ENCODE data around the gene SFXN1.
A peak's percentile ranks its signal among the peaks of the same experiment; 100 is the strongest.
"Not testable (repeated sequence)": the region's sequence is repeated elsewhere in the genome, so short reads cannot be mapped to it uniquely, and the experiment has no call there.

Gene SFXN1

DNA sequence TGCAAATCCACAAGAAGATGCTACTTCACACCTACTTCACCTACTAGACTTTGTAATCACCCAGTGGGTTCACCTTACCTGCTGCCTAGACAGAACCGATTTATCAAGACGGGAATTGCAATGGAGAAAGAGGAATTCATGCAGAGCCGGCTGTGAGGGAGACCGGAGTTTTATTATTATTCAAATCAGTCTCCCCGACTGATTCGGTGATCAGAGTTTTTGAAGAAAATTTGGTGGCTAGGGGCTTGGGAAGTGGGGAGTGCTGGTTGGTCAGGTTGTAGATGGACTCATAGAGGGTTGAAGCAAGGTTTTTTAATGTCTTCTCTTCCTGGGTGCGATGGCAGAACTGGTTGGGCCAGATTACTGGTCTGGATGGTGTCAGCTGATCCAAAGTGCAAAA is 23.4 kb downstream of the SFXN1 start:
- no peak for DNase-seq

DNA sequence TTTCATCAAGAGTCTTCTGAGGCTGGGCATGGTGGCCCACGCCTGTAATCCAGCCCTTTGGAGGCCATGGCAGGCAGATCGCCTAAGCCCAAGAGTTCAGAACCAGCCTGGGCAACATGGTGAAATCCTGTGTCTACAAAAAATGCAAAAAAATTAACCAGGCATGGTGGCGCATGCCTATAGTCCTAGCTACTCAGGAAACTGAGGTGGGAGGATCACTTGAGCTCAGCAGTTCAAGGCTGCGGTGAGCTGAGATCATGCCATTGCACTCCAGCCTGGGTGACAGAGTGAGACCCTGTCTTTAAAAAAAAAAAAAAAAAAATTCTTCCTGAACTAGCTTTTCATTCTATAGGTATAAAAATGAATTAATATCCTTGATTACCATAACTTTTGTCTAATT is 29.3 kb downstream of the SFXN1 start:
- not testable (repeated sequence) for DNase-seq

DNA sequence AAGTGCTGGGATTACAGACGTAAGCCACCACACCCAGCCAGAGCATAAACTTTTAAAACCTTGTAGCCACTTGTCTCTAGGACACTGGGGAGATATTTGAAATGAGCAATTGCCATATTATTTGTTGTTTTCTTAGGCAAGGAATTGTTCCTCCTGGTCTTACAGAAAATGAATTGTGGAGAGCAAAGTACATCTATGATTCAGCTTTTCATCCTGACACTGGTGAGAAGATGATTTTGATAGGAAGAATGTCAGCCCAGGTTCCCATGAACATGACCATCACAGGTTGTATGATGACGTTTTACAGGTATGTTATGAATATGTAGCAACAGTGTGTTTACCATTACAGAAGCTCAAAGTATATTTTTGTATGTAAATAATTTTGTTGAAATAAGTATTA is 30.5 kb downstream of the SFXN1 start:
- no peak for DNase-seq

DNA sequence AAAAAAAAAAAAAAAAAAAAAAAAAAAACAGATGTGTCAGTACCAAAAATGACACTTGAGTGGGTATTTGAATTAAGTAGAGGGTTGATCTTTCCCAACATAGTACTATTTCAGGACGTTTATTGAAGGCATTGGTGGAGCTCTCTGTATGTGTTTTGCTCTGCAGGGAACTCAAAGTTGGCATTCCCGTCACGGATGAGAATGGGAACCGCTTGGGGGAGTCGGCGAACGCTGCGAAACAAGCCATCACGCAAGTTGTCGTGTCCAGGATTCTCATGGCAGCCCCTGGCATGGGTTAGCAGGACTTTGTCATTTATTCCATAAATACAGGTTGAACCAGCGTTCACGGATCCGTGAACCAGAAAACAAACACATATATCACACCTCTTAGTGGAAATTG is 34.9 kb downstream of the SFXN1 start:
- DNase-seq = no peak

DNA sequence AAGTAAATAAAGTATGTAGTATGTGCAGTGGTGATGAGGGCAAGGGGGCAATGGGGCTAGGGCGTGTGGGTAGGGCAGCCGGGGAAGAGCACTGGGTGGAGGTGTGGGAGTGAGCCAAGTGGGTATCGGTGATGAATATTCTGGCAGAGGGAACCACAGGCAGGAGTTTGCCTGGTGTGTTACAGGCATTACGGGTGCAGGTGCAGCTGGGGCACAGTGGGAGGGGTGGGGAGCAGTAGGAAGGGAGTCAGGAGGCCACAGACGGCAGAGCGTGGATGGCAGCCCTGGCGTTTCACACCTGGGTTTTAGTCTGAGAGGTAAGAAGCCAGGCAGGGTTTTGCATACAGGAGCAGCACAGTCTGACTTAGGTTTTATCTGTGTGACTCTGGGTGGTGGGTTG is 35.4 kb downstream of the SFXN1 start:
- DNase-seq = no peak

DNA sequence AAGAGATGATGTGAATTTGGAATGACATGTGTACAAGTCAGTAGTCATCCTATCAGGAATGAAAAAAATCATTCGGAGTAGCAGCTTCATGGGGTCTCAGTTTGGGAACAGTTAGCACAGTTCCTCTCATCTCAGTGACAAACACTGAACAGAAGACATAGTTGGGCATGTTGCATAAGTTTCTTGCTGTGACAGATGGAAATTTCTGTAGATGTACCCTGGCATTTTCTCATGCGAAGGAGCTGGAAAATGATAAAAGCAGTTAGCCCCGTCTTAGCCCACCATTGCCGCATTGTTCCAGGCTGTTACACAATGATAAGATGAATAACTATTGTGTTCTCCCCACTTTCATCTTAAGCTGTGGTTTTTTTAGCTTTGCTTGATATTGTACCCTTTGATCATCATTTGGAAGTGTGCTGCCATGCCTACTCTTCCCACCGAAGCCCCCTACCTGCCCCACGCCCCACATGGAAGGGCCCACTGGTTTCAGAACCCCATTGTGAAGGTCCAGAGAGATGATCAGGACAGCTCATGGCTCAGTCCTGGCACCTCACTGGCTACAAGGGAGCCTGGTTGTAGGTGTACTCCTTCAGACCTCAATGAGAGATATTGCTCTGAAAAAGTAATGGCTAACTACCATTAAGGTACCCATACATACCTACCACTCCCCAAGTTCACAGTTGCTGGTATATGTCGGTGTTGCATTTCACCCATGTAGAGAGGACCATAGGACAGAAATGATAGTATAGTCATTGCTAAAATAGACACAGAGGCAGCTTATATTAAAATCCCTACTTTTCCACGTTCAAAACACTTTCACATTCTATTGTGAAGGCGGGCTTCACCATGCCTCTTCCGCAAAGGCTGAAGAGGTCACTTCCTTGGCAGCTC is 38.8 kb downstream of the SFXN1 start:
- DNase-seq = no peak

DNA sequence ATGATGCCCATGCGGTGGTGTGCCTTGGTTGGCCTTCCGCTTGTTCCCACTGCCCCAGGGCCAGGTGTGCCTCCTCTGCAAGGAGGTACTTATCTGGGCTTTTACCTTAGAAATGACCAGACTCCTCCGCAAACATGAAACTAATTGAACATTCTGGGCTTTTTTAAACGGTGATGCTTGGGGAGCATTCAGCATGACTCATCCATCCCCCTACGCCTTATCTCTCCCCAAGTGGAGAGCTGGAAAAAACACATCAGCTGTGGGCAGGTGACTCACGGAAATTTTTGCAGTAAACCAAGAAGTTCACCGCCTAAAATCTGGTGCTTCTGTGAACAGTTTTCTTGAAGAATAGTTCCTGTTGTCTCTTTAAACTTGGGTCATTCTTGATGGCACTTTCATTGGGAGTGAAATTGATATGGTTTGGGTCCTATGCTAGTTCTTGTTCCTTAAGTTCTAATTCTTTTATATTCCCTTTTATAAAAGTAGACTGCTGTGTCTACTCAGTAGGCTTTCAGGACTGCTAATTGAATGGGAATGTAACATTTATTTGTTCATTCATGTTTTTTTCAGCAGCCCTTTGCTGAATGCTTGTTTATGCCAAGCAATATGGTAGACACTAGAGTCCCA is 39.6 kb downstream of the SFXN1 start:
- DNase-seq = no peak

DNA sequence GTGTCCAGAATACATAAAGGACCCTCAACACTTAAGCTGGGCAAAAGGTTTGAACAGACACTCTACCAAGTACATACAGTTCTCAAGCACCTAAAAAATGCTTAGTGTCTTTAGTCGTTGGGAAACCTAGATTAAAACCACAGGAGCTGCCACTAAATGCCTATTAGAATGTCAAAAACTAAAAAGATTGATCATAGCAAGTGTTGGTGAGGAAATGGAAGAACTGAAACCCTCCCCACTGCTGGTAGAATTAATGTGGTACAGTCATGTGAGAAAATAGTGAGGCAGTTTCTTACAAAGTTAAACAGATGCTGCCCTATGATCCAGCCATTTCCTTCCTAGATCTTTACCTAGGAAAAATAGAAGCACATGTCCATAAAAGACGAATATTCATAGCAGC is 40.6 kb downstream of the SFXN1 start:
- no peak for DNase-seq

DNA sequence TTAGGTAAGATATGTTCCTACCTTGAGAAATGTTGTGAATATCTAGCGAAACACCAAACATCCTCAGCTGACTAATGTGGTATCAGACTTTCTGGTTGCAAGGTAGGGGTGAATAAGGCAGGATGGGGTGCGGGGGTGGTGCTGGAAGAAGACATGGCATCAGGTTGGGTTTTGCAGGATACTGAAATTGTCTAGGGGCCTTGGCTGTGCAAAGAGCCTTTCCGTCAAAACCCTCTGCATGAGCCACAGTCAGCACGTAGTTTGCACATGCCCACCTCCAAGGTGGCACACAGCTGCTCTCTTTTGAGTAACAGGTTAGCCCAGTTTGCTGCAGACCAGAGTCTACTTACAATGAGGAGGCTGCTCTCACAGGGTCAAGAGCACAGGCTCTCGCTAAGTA is 42.0 kb downstream of the SFXN1 start:
- no peak for DNase-seq

DNA sequence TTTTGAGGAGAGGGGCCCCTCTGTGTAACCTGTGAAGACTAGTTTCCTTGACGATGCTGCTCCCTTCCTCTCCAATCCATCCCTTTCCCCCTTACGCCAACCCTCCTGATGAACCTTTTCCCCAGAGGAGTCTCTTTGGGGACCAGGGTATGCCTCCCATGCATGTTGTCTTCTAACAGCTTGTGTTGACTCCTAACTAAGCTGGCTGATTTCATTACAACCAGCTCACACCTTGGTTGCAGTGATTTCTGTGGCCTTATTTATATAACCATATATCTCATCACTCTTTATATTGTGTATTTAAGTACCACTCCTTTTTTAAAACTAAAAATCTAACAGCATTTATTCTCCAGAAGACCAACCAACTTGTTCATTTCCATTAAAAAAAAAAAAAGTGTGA is 42.5 kb downstream of the SFXN1 start:
- no peak for DNase-seq

DNA sequence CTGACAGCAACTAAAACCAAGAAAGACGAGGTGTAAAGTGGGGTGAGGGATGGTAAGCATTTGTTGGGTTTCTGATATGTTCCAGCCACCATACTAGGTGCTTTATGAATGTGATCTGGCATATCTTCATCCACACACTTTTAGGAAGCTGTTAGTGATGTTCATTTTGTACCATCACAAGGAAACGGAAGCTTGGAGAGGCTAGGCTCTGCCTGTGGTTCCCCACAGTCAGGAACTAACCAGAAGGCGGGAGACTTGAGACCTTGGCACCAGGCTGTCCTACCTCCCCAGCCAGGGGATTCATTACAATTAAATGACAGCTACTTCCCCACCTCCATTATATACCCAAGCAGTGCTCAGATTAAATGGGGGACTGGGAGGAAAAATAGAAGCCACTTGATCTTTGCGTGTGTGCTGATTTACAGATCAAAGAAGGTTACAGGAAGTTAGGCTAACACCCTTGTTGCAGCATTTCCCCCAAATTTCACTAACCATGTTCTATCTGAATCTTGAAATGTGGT is 43.0 kb downstream of the SFXN1 start:
- no peak for DNase-seq

DNA sequence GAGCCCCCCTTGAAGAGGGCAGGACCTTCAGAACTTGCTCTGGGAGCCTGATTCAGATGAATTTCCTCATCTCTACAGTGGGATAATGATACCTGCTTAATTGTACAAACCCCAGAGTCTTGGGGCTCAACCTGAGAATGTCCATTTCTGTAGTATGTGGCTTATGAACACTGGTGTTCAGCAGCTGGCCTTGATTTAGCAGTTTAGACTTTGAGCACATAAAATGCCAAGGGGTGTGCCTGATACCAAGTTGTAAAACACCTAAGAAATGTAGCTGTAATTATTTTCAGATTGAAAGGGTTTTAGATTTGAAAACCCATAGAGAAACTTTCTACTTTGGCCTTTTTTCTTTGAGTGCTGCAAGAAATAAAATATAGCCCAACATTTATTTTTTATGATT is 44.9 kb downstream of the SFXN1 start:
- no peak for DNase-seq

DNA sequence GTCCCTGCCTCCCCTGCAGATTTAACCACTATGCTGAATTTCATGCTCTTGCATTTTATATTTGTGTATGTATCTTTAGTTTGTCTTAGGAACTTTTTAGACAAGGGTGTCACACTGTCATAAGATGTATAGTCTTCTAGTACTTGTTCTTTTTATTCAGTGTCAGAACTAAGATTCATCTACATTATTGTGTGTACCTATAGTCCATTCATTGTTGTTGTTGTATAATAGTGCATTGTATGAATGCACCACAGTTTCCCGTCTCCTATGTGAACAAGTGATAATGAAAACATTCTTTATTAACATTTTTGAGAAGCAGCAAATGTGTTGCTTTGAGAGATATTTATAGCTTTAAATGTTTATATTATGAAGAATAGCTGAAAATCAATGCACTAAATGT is 45.9 kb downstream of the SFXN1 start:
- DNase-seq = no peak

DNA sequence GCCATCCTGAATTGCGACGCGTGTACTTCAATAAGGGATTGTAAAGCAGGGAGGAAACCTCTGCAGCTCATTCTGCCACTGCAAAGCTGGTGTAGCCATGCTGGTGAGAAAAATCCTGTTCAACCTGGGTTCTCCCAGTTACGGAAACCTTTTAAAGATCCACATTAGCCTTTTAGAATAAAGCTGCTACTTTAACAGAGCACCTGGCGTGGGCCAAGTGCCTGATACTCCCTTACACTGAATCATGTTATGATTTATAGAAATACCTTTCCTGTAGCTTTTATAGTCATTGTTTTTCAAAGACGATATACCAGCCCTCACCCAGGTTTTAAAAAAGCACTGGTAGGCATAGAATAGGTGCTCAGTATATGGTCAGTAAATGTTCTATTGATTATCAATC is 48.3 kb downstream of the SFXN1 start:
- DNase-seq = no peak

DNA sequence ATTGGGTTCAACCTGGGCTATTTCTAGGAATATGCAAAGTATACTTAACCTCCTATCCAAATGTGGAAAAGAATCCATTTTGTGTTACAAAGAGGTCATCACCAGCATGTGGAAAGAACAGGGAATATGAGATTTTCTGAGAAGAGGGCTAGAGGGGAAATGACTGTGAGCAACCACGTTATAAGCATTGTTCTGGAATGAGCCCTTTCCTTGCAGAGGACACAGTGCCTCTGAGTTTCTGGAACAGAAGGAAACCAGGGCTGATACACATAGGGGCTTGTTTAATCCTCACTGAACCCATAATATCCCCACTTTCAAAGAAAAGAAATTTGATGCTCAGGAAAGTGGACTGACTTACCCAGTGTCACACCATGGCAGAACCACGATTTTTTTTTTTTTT is 53.0 kb downstream of the SFXN1 start:
- DNase-seq = no peak

DNA sequence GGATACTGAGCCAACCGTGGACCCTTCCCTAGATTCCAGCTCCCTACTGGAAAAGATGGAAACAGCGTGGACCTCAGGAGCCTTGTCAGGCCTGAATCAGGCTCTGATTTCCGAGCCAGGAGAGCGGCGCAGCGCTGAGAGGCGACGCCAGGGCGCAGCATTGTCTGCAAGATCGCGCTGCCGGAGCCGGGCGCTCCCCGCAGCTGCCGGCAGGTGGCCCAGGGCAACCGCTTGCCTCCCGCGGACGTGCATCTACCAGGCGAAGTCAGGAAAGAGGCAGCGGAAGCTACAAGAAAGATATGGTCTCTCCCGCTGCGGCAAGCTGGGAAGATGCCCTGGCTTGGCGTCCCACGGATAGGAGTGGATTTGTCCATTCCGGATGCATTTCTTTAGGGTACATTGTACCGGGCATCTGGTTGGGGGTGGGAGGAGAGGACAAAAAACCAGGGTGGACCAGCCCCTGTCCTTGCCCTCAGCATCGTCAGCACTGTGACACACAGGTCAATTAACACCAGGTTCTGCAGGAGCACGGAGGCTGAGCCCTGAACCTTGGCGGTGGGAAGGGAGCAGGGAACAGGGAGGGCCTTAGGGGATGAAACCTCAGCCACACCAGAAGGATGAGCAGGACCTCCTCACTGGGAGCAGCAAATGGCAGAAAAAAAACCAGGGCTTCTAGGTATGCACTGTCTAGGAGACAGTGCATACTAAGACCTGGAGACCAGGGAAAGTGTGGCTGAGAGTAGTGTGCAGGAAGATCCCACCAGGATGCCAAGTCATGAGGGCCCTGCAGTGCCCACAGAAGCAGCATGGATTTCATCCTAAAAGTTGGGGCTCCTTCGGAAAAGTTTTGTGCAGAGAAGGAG is 55.9 kb downstream of the SFXN1 start:
- DNase-seq = peak; percentile 46

DNA sequence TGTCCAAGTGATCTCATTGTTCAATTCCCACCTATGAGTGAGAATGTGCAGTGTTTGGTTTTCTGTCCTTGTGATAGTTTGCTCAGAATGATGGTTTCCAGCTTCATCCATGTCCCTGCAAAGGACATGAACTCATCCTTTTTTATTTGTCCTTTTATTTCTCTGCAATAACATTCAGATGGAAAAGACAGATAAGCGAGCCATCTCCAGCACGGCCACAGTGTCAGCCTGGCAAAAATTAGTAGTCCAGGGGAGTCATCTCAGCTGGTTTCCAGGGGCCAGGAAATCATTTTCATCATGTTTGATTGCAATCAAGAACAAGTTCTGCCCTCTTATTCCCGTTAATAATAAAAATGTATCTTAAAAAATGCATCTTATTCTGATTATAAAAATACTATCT is 57.0 kb downstream of the SFXN1 start:
- not testable (repeated sequence) for DNase-seq

DNA sequence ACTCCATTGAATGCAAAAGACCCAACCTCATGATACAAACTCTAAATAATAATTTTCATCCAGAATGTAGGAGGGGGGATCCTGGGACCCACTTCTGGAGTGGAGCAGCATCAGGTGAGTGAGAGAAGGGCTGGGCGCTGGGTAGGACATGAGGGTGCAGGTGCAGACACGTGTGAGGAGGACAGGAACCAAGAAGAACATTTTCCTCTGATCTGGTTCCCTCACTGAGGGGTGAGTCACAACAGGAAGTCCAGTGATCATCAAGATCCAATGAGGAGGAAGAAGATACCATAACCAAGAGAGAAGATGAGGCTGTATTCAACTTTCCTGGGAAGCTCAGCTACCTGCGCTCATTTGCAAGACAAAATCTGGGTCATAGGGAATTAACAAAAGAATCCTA is 57.4 kb downstream of the SFXN1 start:
- DNase-seq = no peak

DNA sequence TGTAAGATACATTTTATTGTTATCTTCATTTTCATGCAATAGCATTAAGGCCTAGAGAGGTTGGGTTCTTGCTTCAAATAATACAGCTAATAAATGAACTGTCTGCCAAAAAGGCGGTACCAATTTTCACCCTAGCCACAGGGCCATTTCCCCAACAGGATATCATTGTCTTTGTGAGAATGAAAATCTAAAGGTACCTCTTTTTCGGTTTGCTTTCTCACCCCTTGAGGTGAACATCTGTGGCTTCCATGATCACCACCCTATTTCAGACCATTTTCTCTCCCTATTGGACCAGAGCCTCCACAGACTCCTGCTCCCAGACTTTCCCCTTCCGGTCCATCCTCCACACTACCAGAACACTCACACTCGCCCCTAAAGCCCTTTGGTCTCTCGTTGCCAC is 60.2 kb downstream of the SFXN1 start:
- DNase-seq = no peak

DNA sequence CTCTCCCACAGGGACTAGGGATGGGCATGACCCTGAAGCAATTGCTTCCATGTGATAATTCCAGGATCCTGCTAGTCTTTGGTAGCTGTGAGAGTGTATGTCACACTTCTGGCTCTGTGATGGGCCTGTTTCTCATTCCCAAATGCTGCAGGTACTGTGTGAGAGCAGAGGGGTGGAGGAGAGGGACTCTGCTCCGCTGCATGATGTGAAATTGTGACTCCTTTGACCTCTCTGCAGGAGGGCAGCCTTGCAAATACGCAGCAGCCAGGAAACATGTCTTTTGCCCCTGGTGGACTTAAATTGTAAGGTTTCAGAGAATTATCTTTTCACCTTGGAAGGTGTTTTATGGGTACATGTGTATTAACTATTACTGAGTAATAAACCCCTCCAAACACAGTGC is 61.6 kb downstream of the SFXN1 start:
- DNase-seq = no peak

DNA sequence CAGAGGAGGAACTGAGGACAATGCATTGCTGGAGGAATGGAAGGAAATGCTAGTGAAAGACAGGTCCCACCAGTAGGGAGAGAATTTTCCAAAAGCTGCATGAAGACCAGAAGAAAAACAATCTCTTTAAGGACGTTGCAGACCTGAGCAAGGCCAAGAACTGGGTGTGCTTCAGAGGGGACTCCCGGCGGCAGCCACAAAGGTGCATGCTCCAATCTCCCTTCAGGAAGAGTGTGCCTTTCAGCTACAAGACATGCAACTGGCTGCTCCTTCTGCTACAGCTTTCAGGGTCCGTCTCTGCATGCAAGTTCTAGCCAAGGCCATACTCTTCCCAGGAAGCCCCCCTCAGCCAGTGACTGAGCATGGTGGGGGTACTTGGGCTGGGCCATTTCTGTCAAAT is 62.9 kb downstream of the SFXN1 start:
- no peak for DNase-seq

DNA sequence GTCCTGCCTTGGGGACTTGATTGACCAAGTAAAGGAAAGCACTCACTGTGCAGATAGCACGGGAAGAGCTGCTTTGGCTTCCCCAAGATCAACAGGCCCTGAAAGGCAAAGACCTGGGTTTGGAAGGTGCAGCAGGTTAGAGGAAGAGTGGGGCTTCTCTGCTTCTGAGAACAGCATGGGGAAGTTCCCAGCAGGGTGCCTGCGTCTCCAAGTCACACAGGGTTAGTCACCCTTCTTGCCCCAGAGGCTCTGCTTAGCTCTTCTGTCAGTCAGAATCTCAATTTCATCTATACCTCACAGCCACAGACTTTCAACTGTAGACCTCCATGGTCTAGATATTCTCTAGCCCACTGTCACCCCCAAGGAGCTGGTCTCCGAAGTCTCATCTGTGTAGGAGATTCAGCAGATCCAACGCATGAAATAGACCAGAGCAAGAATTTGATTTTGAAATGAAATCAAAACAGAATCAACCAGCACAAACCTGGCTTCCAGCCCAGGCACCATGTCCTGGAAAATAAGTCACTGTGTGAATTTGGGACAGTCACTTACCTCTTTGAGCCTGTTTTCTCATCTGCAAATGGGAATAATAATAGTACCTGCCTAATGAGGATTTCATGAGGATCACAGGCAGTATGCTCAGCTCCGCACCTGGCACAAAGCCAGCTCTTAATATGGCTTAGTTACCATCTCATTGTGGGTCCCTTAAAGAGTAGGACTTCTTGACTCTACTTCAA is 64.0 kb downstream of the SFXN1 start:
- DNase-seq = no peak

DNA sequence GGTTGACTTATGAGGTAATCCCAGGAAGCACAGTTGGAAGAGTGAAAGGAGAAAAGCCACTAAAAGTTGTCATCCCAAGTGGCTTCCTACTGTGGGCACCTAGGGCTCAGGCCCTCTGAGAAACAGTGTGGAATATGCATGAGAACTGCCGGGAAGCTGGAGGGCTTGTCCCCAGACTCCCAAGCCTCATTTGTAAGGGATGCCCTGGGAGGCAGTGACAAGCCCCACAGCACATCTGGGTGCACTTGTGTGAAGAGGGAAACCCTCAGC is 64.5 kb downstream of the SFXN1 start:
- no peak for DNase-seq

Data from DMS 273 treated with DMSO at 0.1 percent for 48 hours (cell line).